NCI-H526 (cell line): Measurements from ENCODE around the gene IL17RC.
"Not testable (repeated sequence)": the region's sequence is repeated elsewhere in the genome, so short reads cannot be mapped to it uniquely, and the experiment has no call there.

Experiments used
- DNase-seq, 2 experiments: peaks; one replicate each; lab custom pipeline; 2025; lab: John Stamatoyannopoulos, UW

Gene IL17RC

GRCh38 chr3:9916734-9917680 lies at the start of gene IL17RC:
IL17RC (plus strand) TSS chr3:9917098; CDS start chr3:9917316, 218 bp downstream.
- peak; percentile 73 to 88 for DNase-seq

GRCh38 chr3:9867106-9867505 lies 49.8 kb upstream of the IL17RC start:
- no peak for DNase-seq

DNA sequence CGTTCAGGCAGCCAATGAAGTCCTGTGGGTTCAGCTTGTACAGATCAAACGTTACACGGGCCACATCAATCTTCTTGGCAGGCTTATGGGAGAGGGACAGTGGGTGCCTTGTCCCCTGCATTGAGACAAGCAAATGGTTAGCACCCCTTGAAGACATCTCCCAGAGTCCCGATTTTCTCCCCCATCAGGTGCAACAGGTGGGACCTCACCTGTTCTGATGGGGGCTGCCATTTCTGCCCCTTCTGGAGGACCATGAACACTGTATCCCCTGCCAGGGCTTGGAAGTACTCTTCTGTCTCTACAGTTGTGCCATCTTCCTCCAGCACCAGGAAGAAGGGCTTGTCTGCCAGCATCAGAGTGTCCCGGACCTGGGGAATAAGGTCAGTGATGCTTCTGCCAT lies 46.9 kb upstream of the IL17RC start:
- DNase-seq: no peak

GRCh38 chr3:9870978-9871377 lies 45.9 kb upstream of the IL17RC start:
- DNase-seq: no peak

- DNase-seq: not testable (repeated sequence)
Measured at GRCh38 chr3:9872067-9872466, 44.8 kb upstream of the IL17RC start.

- DNase-seq: no peak
Measured at GRCh38 chr3:9875448-9875847, 41.5 kb upstream of the IL17RC start.

DNA sequence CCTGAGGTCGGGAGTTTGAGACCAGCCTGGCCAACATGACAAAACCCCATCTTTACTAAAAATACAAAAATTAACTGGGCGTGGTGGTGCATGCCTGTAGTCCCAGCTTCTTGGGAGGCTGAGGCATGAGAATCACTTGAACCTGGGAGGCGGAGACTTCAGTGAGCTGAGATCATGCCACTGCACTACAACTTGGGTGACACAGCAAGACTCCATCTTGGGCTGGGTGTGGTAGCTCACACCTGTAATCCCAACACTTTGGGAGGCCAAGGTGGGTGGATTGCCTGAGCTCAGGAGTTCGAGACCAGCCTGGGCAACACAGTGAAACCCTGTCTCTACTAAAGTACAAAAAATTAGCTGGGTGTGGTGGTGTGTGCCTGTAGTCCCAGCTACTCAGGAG lies 40.6 kb upstream of the IL17RC start:
- DNase-seq: not testable (repeated sequence)

GRCh38 chr3:9876991-9877390 lies 39.9 kb upstream of the IL17RC start:
- no peak for DNase-seq

GRCh38 chr3:9878700-9879099 lies 38.2 kb upstream of the IL17RC start:
- DNase-seq: no peak

DNA sequence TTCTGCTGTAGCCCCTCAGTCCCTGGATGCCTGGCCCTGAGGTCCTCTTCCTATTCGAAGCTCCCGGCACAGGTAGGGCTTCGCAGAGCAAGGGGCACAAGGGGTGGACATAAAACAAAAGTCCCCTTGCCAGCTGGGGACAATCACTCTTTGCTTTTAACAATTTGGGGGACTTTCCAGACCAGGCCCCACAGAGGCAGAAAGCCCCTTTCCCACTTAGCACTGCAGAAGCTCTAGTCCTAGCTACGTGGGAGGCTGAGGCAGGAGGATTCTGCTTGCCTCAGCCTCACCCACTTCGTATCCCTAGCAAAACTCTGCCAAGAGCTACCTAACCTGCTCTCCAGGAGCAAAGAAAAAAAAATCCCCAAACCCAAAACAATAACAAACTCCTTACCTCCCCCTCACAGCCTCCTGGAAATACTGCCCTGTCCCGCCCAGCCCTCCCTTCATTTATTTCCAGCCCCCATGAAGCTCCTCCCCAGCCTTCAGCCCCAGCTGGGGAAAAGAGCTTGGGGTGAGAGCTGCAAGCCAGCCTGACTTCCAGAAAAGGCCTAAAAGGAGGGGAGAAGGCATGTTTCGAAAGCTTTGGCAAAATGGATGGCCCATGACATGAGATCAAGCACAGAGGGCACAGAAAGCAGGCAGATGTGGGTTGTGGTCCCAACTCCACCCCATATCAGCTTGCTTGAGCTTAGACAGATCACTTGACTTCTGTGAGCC lies 36.9 kb upstream of the IL17RC start, which contains the start of gene CIDEC:
Gene CIDEC, minus strand, starts transcription at position 424 of the 720 bp plus-strand sequence. CDS start 1,767 bp downstream, outside the sequence.
- DNase-seq: no peak

DNA sequence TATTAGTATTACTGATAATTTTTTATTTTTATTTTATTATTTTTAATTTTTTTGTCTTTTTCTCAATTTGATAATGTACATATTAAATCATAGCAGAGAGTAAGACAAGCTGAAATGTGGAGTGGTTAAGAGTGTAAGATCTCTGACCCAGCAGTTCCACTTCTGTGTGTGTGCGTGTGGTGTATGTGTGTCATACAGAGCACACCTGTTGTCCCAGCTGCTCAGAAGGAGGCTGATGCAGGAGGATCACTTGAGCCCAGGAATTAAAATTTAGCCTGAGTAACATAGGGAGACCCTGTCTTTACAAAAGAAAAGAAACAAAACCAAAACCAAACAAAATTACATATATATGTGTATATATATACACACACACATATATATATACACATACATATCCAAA lies 35.5 kb upstream of the IL17RC start:
- DNase-seq: no peak

- no peak for DNase-seq
Measured at GRCh38 chr3:9883706-9884554, 33.0 kb upstream of the IL17RC start.

DNA sequence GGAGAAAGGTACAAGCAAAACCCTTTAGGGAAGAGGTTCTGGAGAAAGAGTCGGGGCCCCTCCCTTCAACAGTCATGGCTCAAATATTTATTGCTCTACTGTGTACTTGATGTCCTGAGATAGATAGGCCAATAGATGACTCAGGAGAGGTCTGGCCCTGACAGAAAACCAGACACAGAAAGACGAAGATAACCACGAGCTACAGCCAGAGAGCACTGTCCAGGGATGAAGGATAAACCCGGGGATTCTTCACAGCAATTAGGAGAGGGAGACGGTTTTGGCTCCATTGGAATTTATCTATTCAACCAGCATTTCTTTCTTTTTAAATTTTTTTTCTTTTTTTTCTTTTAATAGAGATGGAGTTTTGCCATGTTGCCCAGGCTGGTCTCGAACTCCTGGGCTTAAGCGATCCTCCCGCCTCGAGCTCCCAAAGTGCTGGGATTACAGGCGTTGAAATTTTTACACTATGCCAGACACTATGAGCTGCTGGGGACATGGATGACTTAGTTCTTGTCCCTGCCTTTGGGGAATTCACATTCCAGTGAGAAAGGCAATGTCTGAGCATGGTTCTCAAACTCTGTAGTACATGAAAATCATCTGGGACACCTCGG lies 32.2 kb upstream of the IL17RC start:
- no peak for DNase-seq

GRCh38 chr3:9886328-9886727 lies 30.6 kb upstream of the IL17RC start:
- DNase-seq: no peak

- no peak for DNase-seq
Measured at GRCh38 chr3:9887480-9887879, 29.4 kb upstream of the IL17RC start.

DNA sequence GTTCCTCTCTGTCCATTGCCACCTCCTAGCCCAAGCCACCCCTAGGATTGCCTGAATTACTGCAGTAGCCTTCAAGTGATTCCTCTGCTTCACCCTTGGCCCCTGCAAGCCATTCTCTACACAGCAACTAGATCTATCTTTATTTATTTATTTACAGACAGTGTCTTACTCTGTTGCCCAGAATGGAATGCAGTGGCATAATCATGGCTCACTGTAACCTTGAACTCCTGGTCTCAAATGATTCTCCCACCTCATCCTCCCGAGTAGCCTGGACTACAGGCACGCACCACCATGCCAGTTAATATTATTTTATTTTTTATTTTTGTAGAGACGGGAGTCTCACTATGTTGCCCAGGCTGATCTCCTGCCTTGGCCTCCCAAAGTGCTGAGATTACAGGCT lies 28.4 kb upstream of the IL17RC start:
- DNase-seq: no peak

- DNase-seq: no peak
Measured at GRCh38 chr3:9889405-9889804, 27.5 kb upstream of the IL17RC start.

- peak; percentile 62 to 91 for DNase-seq
Measured at GRCh38 chr3:9890249-9891071, 26.4 kb upstream of the IL17RC start, which contains the start of gene JAGN1. JAGN1 (plus strand) TSS chr3:9890610; CDS start chr3:9890723, 113 bp downstream.

DNA sequence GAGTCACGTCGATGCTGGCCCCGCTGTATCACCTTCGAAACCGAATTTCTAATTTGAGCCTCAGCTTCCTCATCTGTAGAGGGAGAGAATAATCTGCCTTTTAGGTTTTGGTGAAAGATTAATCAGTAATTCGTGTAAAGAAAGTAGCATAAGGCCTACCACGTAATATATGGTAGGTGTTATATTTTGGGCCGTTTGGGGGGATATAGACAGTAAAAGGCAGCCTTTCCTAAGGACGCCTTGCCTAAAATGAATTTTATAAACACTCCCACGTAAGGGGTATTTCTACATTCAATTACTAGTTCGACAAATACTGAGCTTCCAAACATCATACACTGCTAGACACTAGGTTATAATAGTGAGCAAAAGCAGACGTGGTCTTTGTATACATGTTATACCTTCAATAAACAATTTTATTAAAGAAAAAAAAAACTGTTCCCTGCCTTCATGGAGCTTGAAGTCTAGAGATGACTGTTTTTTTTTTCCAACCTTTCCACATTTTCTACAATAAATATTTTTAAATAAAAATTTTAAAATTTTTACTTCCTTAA lies 25.8 kb upstream of the IL17RC start:
- no peak for DNase-seq

- no peak for DNase-seq
Measured at GRCh38 chr3:9893739-9894138, 23.2 kb upstream of the IL17RC start.
